HUES6 (cell line): ENCODE data around the gene CGB3.
"Not testable (repeated sequence)": the region's sequence is repeated elsewhere in the genome, so short reads cannot be mapped to it uniquely, and the experiment has no call there.

Experiments used
- H3K27ac ChIP-seq: 2 replicates; pipeline ENCODE4 v1.7.0; 2013; ENCODE audit warnings: low read depth, mild to moderate bottlenecking, low read length, inconsistent platforms
- H3K27me3 ChIP-seq: 2 replicates; pipeline ENCODE4 v1.6.1; 2013; ENCODE audit warnings: low read length; ENCODE audit not compliant: control insufficient read depth, insufficient read depth
- H3K36me3 ChIP-seq: 2 replicates; pipeline ENCODE4 v1.6.1; 2013; ENCODE audit warnings: low read length; ENCODE audit not compliant: control insufficient read depth, insufficient read depth
- H3K4me1 ChIP-seq: 2 replicates; pipeline ENCODE4 v1.6.1; 2013; ENCODE audit warnings: low read length; ENCODE audit not compliant: control insufficient read depth, insufficient read depth
- H3K4me3 ChIP-seq: 2 replicates; pipeline ENCODE4 v1.5.1; 2013; ENCODE audit warnings: low read depth, low read length
- H3K9ac ChIP-seq: one replicate; pipeline ENCODE4 v1.6.1; 2013; ENCODE audit warnings: mild to moderate bottlenecking, low read length
- H3K9me3 ChIP-seq: 2 replicates; pipeline ENCODE4 v1.6.1; 2013; ENCODE audit warnings: low read depth, low read length; ENCODE audit not compliant: control insufficient read depth, insufficient read depth

Gene CGB3

DNA sequence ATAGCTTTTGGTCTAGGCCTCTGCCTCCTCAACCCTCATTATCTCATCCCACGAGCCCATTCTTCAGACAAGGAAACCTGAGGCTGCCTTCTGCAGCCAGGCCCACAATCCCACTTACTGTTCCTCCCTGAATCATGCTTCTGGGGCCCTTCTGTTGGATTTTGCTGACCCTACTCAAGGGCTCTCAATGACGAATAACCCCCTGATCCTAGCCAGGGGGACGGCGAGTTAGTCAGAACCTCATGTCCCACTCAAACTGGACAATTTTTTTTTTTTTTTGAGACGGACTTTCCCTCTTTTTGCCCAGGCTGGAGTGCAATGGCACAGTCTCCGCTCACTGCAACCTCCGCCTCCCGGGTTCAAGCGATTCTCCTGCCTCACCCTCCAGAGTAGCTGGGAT, 2.0 kb downstream of the CGB3 start:
- Histone ChIP-seq H3K4me1 (peaks cover 28% of the 10 kb centered on the region), H3K36me3 (no peaks in the 10 kb centered on the region), H3K9ac (no peak overlapping the region), H3K27me3 (peaks cover 37% of the 10 kb centered on the region), H3K4me3 (no peak overlapping the region), H3K9me3 (no peaks in the 10 kb centered on the region), H3K27ac (no peak overlapping the region)

DNA sequence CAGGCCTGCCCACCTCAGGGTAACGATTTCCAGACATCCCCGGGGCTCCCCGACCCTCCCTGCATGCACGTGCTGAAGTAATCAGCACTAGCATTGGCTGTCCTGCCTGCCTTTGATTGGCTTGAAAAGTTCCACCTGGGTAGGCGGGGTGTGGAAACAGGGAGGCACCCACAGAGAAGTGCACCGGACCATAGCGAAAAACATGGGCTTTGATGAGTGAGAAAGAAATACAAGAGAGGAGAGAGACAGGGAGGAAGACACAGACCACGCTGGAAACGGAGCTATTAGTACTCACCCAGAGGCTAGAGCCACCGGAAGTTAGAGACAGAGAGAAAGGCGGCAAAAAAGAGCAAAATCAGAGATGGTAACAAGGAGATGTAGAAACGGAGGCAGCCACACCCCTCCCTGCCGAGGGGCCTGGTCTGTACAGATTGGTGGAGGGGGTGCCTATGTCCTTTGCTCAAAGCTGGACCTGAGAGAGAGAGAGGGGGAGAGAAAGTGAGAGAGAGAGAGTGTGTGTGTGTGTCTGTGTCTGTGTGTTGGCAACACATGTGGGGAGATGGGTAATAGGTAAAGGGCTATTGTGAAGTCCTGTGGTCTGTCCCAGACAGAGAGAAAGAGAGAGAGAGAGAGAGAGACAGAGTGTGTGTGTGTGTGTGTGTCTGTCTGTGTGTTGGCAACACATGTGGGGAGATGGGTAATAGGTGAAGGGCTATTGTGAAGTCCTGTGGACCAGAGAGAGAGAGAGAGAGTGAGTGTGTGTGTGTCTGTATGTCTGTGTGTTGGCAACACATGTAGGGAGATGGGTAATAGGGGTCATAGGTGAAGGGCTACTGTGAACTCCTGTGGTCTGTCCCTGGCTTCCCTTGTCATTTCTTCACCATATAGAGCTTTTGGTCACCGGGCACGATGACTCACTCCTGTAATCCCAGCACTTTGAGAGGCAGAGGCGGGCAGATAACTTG, 2.9 kb downstream of the CGB3 start:
- Histone ChIP-seq H3K9me3 (no peaks in the 10 kb centered on the region), H3K36me3 (peaks cover 3% of the 10 kb centered on the region), H3K9ac (no peak overlapping the region), H3K4me1 (peaks cover 30% of the 10 kb centered on the region), H3K27me3 (peaks cover 37% of the 10 kb centered on the region), H3K27ac (no peak overlapping the region), H3K4me3 (no peak overlapping the region)

DNA sequence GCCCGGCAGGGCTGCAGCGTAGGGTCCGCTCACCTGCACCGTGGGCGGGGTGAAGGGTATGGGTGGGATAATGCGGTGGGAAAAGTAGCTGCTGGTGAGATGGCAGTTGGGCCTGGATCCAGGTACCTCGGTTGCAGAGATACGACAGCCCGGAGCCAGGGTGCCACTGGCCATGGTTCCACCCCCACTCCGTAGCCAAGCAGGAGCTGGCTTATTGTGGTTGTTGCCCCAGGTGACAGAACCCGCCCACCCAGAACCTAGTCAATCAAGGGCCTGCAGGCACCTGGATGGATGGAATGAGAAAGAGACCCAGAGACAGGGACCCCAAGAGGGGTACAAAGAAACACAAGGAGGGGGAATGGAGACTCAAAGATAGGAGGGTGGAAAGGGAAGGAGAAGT, 3.8 kb downstream of the CGB3 start:
- 0 out of 2 replicates have a peak overlapping the region, but pooled peaks have one; percentile 82 for H3K4me3 ChIP-seq
- H3K4me1 ChIP-seq, result peaks cover 30% of the 10 kb centered on the region
- peaks cover 12% of the 10 kb centered on the region for H3K36me3 ChIP-seq
- H3K9me3 ChIP-seq, result no peaks in the 10 kb centered on the region
- no peak overlapping the region for H3K9ac ChIP-seq
- peaks cover 37% of the 10 kb centered on the region for H3K27me3 ChIP-seq
- no peak overlapping the region for H3K27ac ChIP-seq

DNA sequence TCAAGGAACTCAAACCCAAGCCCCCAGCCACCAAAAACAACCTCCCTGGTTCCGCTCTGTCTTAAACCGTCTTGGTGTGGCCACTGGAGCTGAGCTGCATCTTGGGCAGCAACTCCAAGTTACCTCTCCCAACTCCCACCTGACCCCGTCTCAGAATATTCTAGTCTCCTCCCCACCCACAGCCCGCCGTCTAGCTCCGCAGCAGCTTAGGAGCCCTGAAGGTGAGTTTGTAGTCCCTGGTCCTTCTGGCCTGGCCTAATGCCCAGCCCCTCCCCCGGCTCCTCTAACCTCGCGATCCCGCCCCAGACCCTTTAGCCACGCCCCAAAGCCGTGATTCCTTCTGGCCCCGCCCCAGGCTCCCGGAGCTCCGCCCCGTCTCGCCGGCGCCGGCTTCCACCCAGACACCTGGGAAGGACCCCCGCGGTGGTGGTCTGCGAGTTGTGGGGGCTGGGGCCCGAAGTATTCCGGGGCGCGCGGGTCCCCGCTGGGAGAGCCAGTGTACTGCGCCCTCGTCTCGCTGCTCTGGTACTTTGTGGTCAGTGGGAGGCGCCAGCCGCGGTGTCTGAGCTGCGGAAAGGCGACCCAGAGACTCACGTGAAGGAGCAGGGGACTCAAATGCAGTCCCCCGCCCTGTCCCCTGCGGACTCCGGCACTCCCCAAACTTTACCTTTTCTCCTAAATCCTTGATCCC, 4.7 kb downstream of the CGB3 start:
- H3K27me3 ChIP-seq, result peaks cover 37% of the 10 kb centered on the region
- H3K27ac ChIP-seq, result no peak overlapping the region; the same call in 1 of the 2 replicates
- peaks cover 21% of the 10 kb centered on the region for H3K36me3 ChIP-seq
- peak overlapping the region; percentile 82 for H3K4me3 ChIP-seq
- no peaks in the 10 kb centered on the region for H3K9me3 ChIP-seq
- peaks cover 30% of the 10 kb centered on the region for H3K4me1 ChIP-seq
- H3K9ac ChIP-seq, result peak overlapping the region; percentile 64

DNA sequence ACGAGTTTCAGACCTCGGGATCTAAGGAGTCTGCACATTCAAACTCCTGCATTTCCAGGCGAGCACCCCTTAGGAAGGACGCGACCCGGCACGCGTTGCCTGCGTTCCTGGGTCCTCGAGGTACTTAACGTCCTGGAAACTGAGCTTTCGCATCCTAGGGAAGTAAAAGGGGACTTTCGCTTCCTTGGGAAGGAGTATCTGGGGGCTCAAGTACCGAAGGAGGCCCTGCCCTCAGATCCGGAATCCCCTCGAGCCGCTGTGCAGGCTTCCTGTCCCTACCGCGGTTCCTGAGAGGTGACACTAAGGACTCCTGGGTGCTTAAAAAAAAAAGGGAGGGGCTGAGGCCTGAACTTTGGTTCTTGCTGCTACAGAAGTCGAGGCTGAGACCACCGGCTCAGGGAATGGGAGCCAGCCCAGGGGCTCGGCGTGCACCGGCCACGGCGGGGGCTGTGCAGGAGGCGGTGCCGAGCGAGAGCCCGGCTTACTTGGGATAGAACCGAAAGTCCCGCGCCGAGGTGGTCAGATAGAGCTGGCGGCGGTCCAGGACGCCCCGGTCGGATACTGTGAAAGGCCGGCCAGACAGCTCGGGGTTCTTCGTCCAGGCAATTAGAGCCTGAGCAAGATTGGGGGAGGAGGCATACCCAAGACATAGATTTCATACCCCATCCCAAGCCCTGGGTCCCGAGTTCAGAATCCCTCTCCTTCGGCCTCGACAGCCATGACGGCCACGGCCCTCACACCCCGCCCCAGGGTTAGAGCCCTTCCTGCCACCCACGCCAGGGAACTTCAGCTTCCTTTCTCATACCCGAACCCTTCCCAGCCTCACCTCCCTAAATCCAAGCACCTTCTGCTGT, 5.5 kb downstream of the CGB3 start:
- Histone ChIP-seq H3K9ac (peak overlapping the region; percentile 30), H3K4me1 (peaks cover 30% of the 10 kb centered on the region), H3K27me3 (peaks cover 37% of the 10 kb centered on the region), H3K4me3 (peak overlapping the region; percentile 82), H3K36me3 (peaks cover 29% of the 10 kb centered on the region)
- not testable (repeated sequence) for H3K9me3 ChIP-seq, H3K27ac ChIP-seq

DNA sequence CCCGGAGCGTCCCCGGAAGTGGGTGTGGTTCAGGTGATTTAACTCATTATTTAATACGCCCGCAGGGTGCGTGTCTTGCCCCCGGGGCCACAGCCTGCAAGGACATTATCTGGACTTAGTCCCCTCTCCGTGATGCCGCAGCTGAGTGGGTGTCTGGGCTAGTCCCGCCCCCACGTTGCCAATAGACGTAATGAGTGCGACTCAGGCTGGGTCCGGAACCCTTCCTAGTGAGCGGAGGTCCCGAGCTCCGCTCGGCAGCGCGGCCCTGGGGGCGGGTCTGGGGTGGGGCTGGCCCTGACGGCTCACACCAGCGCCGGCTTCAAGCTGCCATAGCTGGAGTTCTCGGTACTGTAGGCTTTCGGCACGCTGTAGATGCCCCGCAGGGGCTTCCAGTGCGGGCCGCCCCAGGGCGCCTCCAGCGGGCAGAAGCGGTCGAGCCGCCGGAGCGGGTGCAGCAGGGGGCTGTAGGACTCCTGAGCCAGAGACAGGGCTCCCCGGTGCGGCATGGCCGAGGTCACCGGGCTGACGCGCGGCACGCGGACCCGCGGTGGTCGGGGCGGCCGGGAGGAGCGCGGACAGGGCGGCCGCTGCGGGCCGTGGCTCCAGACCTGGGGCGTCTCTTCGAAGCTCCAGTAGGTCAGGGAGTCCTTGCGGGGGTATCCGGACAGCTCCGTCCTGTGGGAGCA, 6.3 kb downstream of the CGB3 start:
- Histone ChIP-seq H3K36me3 (peaks cover 34% of the 10 kb centered on the region), H3K4me1 (peaks cover 30% of the 10 kb centered on the region), H3K9ac (peak overlapping the region; percentile 30), H3K27ac (no peak overlapping the region), H3K27me3 (peaks cover 37% of the 10 kb centered on the region), H3K4me3 (peak overlapping the region; percentile 82), H3K9me3 (no peaks in the 10 kb centered on the region)

DNA sequence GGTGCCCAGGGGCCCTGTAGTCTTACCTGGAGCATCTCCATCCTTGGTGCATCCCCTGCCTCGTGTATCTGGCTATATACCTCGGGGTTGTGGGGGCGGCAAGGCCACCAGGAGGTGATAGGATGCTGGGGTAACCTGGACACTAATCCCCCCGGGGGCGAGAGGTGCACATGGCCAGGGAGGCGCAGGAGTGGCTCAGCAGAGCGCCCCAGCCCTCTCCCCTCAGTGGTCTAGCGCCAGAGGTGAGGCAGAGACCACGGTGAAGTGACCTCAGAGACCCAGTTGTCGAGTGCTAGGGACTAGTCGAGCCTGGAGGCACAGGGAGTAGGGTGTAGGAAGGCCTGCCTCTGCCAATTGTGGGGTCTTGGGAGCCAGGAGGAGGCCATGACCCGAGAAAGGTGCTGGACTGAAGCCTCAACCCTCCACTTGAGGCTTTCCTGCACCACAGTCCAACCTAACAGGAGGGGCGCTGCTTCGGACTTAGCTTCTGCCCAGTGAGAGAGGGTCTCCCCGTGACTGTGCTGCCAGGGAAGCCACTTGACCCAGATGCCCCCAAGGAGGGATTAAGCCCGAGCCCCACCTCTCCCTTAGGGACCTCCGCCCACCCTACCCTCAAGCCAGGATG, 7.0 kb downstream of the CGB3 start, which contains the start of gene LHB:
LHB (minus strand) TSS at position 51 of the 625 bp plus-strand sequence; CDS start at position 41, 10 bp downstream.
- no peaks in the 10 kb centered on the region for H3K9me3 ChIP-seq
- H3K4me3 ChIP-seq, result peak within 1 kb of the TSS; percentile 82
- H3K27ac ChIP-seq, result no peak within 1 kb of the TSS
- peak within 1 kb of the TSS; percentile 30 for H3K9ac ChIP-seq
- H3K36me3 ChIP-seq, result peaks cover 41% of the 10 kb centered on the region
- peaks cover 30% of the 10 kb centered on the region for H3K4me1 ChIP-seq
- H3K27me3 ChIP-seq, result peaks cover 37% of the 10 kb centered on the region

DNA sequence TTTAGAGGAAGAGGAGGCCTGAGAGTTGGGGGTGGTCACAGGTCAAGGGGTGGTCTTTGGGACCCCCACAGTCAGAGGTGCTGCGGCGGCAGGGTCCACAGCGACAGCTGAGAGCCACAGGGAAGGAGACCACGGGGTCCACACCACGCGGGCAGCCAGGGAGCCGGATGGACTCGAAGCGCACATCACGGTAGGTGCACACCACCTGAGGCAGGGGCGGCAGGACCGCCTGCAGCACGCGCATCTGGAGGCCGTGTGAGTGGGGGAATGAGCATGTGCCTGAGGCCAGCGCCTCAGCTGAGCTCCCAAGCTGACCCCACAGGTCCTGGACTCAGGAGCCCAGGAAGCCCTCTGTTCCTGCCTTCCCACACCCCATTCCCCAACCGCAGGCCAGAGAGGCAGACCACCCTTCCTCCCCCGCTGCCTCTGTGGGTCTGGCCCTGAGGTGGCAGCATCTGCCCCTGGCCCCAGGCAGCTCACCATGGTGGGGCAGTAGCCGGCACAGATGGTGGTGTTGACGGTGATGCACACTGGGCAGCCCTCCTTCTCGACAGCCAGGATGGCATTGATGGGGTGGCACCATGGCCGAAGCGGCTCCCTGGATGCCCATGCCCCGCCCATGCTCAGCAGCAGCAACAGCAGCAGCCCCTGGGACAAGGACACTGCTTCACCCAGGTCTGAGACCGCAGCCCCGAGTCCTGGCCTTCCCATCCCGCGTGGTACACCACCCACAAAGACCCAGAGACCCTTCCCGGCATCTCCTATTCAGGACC, 7.9 kb downstream of the CGB3 start:
- H3K9me3 ChIP-seq, result no peaks in the 10 kb centered on the region
- peaks cover 27% of the 10 kb centered on the region for H3K4me1 ChIP-seq
- no peak overlapping the region for H3K27ac ChIP-seq
- H3K4me3 ChIP-seq, result no peak overlapping the region
- peaks cover 31% of the 10 kb centered on the region for H3K27me3 ChIP-seq
- no peak overlapping the region for H3K9ac ChIP-seq
- H3K36me3 ChIP-seq, result peaks cover 50% of the 10 kb centered on the region

DNA sequence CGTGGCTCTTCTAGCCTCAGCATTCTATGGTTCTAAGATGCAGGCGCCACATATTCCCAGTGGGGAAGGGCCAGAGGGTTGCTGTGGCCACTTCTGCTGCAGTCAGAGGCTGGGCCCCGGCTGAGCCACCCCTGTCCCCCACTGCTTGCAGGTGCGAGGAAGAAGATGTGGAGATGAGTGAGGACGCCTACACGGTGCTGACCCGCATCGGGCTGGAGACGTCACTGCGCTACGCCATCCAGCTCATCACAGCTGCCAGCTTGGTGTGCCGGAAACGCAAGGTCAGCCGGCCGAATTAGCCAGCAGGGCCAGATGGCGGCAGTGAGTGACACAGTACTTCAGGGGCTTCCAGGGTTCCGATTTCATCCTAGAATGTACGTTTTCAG, 9.3 kb downstream of the CGB3 start:
- Histone ChIP-seq H3K27ac (no peak overlapping the region), H3K27me3 (peaks cover 17% of the 10 kb centered on the region), H3K9ac (no peak overlapping the region), H3K9me3 (no peaks in the 10 kb centered on the region), H3K4me1 (peaks cover 14% of the 10 kb centered on the region), H3K36me3 (peaks cover 63% of the 10 kb centered on the region), H3K4me3 (no peak overlapping the region)
